ENCODE measurements around the gene OPALIN.

- TF ChIP-seq CTCF (IDR thresholded peaks at IDR 0.05; ENCODE audit: poor library complexity, severe bottlenecking) = no peak
- no peak for TF ChIP-seq MXI1 (conservative IDR thresholded peaks at IDR 0.05; ENCODE audit: poor library complexity, severe bottlenecking)
- TF ChIP-seq, protein P1, sequence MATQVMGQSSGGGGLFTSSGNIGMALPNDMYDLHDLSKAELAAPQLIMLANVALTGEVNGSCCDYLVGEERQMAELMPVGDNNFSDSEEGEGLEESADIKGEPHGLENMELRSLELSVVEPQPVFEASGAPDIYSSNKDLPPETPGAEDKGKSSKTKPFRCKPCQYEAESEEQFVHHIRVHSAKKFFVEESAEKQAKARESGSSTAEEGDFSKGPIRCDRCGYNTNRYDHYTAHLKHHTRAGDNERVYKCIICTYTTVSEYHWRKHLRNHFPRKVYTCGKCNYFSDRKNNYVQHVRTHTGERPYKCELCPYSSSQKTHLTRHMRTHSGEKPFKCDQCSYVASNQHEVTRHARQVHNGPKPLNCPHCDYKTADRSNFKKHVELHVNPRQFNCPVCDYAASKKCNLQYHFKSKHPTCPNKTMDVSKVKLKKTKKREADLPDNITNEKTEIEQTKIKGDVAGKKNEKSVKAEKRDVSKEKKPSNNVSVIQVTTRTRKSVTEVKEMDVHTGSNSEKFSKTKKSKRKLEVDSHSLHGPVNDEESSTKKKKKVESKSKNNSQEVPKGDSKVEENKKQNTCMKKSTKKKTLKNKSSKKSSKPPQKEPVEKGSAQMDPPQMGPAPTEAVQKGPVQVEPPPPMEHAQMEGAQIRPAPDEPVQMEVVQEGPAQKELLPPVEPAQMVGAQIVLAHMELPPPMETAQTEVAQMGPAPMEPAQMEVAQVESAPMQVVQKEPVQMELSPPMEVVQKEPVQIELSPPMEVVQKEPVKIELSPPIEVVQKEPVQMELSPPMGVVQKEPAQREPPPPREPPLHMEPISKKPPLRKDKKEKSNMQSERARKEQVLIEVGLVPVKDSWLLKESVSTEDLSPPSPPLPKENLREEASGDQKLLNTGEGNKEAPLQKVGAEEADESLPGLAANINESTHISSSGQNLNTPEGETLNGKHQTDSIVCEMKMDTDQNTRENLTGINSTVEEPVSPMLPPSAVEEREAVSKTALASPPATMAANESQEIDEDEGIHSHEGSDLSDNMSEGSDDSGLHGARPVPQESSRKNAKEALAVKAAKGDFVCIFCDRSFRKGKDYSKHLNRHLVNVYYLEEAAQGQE (IDR thresholded peaks at IDR 0.05; ENCODE audit: borderline replicate concordance) = no peak
- TF ChIP-seq EZH2 (IDR thresholded peaks at IDR 0.05; ENCODE audit: borderline replicate concordance, insufficient read depth, low read length, poor library complexity, severe bottlenecking) = no peak
Measured at GRCh38 chr10:96345222-96345621, 13.6 kb downstream of the OPALIN start.
